ENCODE data around the gene HDAC4.

The HDAC4 gene

DNA sequence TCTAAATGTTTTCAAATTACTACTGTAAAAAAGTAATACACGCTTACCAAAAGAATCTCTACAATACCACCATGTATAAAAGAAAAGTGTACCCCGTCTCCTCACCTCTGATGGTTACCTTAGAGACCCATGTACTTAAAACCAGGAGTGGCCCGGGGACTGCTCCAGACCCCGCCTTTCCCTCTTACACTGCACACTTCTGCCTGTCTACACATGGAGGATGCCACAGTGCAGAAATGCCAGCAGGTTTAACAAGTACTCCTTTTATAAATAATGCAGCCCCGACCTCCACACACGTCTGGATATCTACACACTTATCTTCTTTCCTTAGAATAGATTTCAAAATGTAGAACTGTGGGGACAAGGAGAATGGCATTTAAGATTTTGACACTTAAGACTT, 5.3 kb downstream of the HDAC4 start:
- DNase-seq, result no peak

DNA sequence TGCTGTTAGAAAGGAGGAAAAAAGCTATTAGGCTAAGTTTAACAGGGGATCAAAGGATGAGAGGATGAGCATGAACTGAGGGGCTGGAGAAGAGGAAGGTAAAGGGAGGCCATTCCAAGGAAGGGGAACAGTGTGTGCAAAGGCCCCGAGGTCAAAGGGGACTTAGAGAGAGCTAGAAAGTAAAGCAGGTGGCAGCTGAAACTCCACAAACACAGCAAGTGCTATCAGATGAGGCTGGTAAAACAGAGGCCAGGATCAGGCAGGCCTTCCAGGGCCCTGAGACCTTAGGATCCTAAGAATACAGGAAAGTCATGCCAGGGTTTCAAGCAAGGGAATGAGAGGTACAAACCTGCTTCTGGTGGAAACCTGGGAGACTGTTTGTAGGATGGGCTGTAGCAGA, 5.8 kb downstream of the HDAC4 start:
- DNase-seq, result no peak

DNA sequence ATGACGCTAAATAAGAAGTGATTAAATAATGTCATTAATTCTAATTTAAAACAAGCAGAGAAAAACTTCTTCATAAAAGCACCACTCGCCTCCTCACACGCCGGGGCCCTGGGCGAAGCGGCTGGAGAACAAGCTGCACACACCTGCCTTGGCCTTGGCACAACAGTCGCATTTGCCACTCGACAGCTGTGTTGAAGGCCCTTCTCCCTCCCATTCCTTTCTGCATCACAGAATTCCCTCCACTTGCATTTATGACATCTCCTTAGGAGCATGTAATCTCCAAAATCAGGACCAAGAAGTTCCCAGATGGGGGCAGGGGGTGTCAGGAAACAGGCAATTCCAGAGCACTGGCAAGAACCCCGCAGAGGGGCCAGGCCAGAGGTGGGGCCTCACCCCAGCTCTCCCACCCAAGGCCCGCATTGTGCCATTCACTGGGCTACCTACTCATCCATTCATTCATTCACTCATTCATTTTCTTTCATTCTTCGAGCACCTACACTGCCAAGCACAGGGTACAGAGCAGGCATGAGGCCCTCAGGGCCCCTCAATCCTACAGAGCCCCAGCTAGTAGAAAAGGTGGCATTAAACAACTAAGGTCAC, 6.4 kb downstream of the HDAC4 start:
- DNase-seq, result no peak

DNA sequence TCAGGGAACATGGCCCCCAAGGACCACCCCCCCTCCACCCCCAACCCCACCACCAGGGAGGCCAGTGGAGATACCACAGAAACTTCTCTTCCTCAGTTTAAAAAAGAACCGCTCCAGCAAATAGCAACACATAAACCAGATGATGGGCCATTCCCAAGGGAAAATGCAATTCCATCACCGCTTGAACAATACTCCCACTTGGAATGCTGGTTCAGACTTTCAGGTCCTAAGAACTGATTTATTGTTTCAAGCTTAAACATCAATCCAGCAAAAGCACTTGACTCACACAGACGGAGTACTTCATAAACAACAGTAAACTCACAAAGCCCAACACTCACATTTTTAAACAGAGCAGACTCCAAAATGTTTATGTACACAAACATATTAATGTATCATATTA, 6.9 kb downstream of the HDAC4 start:
- no peak for DNase-seq

DNA sequence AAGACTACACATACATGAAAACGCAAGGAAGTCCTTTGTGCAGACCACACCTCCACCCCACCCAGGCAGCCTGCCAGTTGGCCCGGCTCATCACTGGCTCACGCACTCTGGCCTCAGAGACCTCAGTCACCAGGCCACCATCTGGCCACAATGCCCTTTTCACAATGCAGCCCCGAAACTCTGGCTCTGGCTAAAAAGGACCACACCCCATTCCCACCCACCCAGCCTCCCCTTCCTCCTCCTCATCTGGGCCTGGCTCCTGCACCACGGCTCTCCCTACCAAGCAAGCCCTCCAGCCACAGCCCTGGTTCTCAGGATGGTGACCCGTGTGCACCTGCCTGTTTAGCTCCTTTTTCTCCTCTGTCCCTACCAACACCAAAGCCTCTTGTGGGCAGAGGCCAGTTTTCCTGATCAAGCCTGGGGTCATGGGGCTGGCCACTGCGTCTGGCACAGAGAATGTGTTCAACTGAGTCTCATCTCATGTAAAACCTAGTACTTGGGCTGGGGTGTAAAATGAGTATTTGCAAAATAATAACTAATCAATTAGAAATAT, 7.4 kb downstream of the HDAC4 start:
- no peak for DNase-seq

- DNase-seq, result no peak
Measured at GRCh38 chr2:239392688-239393387, 8.0 kb downstream of the HDAC4 start.

- no peak for DNase-seq
Measured at GRCh38 chr2:239392072-239392357, 8.8 kb downstream of the HDAC4 start.

- no peak for DNase-seq
Measured at GRCh38 chr2:239391286-239392071, 9.3 kb downstream of the HDAC4 start.

- DNase-seq, result no peak
Measured at GRCh38 chr2:239390546-239391285, 10.1 kb downstream of the HDAC4 start.

GRCh38 chr2:239389414-239390329, 11.1 kb downstream of the HDAC4 start:
- DNase-seq, result no peak

- no peak for DNase-seq
Measured at GRCh38 chr2:239388236-239389151, 12.3 kb downstream of the HDAC4 start.

- no peak for DNase-seq
Measured at GRCh38 chr2:239387811-239388210, 13.0 kb downstream of the HDAC4 start.

DNA sequence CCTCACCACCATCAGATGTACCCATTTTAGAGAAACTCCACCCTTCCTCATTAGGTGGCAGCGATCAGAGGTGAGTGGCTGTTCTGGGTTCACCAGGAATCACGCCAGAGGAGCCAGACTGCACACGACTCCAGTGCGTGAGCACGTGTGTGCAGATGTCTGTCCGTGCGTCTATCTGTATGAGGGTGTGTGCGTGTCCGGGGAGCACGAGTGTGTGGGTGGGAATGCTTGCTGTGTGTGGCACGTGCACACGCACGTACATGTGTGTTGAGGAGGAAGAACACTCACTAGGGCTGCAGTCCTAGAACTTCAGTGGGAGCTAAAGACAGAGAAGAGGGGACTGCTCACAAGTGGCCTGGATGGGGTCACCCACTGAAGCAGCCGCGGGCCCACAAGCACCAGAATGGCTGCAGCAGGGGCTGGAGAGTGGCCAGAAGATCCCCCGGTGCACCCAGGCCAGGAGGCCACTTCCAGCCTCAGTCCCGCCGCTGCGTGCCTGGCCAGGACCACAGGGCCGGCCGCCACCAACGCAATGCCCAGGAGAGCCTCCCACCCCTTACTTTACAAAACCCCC, 13.9 kb downstream of the HDAC4 start:
- no peak for DNase-seq

DNA sequence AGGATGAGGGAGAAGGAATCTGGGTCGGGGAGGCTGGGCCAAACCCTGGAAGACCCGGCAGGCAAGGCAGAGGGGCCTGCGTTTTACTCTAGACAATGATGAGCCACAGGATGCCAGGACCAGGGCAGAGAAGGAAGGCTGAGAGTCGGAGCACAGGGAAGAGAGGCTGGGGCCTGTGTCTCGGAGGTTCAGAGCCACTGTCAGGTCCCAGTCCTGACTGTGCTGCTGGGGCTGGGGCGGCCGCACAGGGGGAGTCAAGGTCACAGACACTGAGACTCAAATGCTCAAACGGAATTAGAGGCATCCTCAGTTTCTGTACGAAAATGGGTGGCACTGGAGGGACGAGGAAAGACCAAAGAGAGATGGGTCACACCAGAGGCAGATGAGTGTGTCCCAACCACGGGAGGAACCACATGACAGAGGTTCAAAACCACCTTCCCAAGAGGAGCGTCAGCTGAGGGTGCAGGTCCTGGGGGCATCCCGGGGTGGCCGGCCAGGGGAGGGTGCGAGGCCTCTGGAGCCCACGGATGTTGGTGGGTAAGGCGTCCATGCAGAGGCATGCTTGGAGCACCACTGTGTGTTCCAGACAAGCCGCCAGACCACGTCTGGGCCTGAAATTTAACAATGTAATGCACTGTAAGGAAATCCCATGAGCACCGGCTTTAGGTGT, 14.7 kb downstream of the HDAC4 start:
- no peak for DNase-seq

- no peak for DNase-seq
Measured at GRCh38 chr2:239385096-239386000, 15.5 kb downstream of the HDAC4 start.

- DNase-seq, result no peak
Measured at GRCh38 chr2:239383759-239384156, 17.1 kb downstream of the HDAC4 start.

- no peak for DNase-seq
Measured at GRCh38 chr2:239383036-239383758, 17.6 kb downstream of the HDAC4 start.

DNA sequence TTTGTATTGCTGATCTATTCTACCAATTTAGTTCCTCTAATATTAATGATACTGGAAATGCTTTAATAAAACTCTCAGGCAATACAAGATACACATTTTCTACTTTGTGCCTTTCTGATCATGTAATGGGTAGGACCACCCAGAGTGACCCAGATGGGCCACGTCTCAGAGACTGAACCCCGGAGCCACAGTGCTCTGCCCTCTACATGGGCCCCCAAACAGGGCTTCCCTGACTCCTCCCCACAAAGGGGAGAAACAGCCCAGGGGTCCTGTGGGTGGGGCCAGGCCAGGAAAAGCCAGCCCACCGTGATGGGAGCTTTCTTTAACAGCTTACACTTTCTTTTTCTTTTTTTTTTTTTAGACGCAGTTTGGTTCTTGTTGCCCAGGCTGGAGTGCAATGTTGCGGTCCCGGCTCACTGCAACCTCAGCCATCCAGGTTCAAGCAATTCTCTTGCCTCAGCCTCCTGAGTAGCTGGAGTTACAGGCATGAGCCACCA, 18.4 kb downstream of the HDAC4 start:
- DNase-seq, result no peak
